ENCODE data around the gene MAP1S.

GRCh38 chr19:17686023-17686521, 33.2 kb upstream of the MAP1S start:
- TF ChIP-seq CTCF (IDR thresholded peaks at IDR 0.05) = no peak
- no peak for TF ChIP-seq POLR2A (IDR thresholded peaks at IDR 0.05)

Measured in heart left ventricle (tissue), 13 donors.